Heart left ventricle (tissue), 16 donors: ENCODE data around the gene BICRAL. TPM values are rescaled to one million over a fixed set of nuclear protein-coding genes. Genes with fewer than 3 reads are reported as not detected.

Experiments used
- ATAC-seq, 4 donors: fragments of 200-7000 bp; cut with Tn5 transposase; one replicate each; pipeline ENCODE4 v1.9.1; 2020 to 2022; ENCODE audit warnings: moderate library complexity in 4 of 4, mild to moderate bottlenecking in 3 of 4, moderate number of reproducible peaks in 1 of 4
- DNase-seq, 5 donors: peaks; one replicate each; pipeline ENCODE4 v3.0.0-alpha.2; 2020
- H3K27ac ChIP-seq, 12 donors: fragments of 200-600 bp; sonication (generic) in 4 of 12; one replicate each; pipeline versions ENCODE4 v1.5.0 to v1.8.0; 2016 to 2022; ENCODE audit warnings: mild to moderate bottlenecking in 2 of 12
- H3K27me3 ChIP-seq, 9 donors: fragments of 200-600 bp; sonication (generic) in 2 of 9; one replicate each; pipeline versions ENCODE4 v1.5.1 to v1.8.0; 2016 to 2022; ENCODE audit warnings: mild to moderate bottlenecking in 3 of 9
- H3K36me3 ChIP-seq, 9 donors: fragments of 200-600 bp; sonication (generic) in 2 of 9; one replicate each; pipeline versions ENCODE4 v1.5.0 to v1.8.0; 2018 to 2022; ENCODE audit warnings: mild to moderate bottlenecking in 2 of 9
- H3K4me1 ChIP-seq, 12 donors: fragments of 200-600 bp; sonication (generic) in 4 of 12; one replicate each; pipeline versions ENCODE4 v1.5.0 to v1.8.0; 2016 to 2022; ENCODE audit warnings: mild to moderate bottlenecking in 3 of 12
- H3K4me3 ChIP-seq, 12 donors: fragments of 200-600 bp; sonication (generic) in 4 of 12; one replicate each; pipeline versions ENCODE4 v1.5.0 to v1.8.0; 2017 to 2022; ENCODE audit warnings: mild to moderate bottlenecking in 9 of 12, moderate library complexity in 4 of 12
- H3K9me3 ChIP-seq, 12 donors: fragments of 200-600 bp; sonication (generic) in 4 of 12; one replicate each; pipeline versions ENCODE4 v1.5.0 to v1.8.0; 2016 to 2022; ENCODE audit warnings: mild to moderate bottlenecking in 1 of 12
- POLR2A ChIP-seq, 2 donors: fragments of 450-650 bp; IDR thresholded peaks; one replicate each; pipeline ENCODE4 v1.6.1; 2017; ENCODE audit warnings: antibody characterized with exemption in 2 of 2, mild to moderate bottlenecking in 2 of 2, moderate library complexity in 2 of 2
- WGBS, 4 donors: extraction: QIAGEN DNeasy Blood & Tissue Kit in 2 of 4; methylation state at CpG; one replicate each; pipeline versions ENCODE4 v1.1.5 to v1.1.7; 2013 to 2018; 5-methylcytosine and 5-hydroxymethylcytosine counted together
- intact Hi-C, 10 donors: fragments of 100-400 bp; cut with DNase I; formaldehyde crosslinking; loops; one replicate each; pipeline versions ENCODE4 v1.11.1 to v1.14.2; 2022
- polyA plus RNA-seq, 2 donors: library from polyadenylated mRNA; stranded (reverse); fragments of 200-250 nt; gene quantifications; one replicate each; pipeline ENCODE4 v1.2.3, GENCODE V29; 2013
- total RNA-seq, 9 donors: library from RNA; depleted of rRNA in 2 of 9; stranded (reverse); fragments of >200 nt in 2 of 9; fragmentation: NEBNext Ultra II Directional in 3 of 9; extraction: Animal tissue kit (Norgen Biotek cat#: 25700) in 3 of 9; gene quantifications; one replicate each; pipeline versions ENCODE4 v1.1.0 to v1.2.4, GENCODE V29; 2016 to 2023
- TF ChIP-seq, protein P1 (sequence below), 12 donors: fragments of 200-600 bp; sonication (generic) in 4 of 12; IDR thresholded peaks; one replicate each; pipeline versions ENCODE4 v1.5.0 to v1.8.0; 2018 to 2022; ENCODE audit warnings: antibody characterized with exemption in 12 of 12, mild to moderate bottlenecking in 5 of 12
- donor health status: ischemic (EF 13 %, LVEDD 7.1; RV severe dilation, severe dysfunction).
- donor health status: healthy with polysubstance abuse.
- donor health status: DM: no; HTN: yes; CAD: no.
- donor health status: DM: no; HTN: no; CAD: no.
- donor health status: ischemic (EF 25% LVEDD 6.9; RV normal size, moderate dysfunction).
- donor health status: ischemic (EF 25% LVEDD 5.7; RV mildly dilated, moderate dysfunction).
- donor health status: healthy.
- donor health status: DM: yes; HTN: yes; CAD: no.
- donor health status: ischemic (EF 35%, LVEDD 5.7; RV mildly dilated, moderate dysfunction).
- donor health status: nonischemic (EF 11% LVEDD 7.7; RV severe dilation, severe dysfunction).
- donor health status: DM: yes; HTN: yes; CAD: no.
- donor health status: PGD.
- donor health status: ischemic (EF 29% LVEDD 5.4; RV normal size, mild dysfunction).
- donor health status: nonischemic (EF 23%, LVEDD 6.1; RV moderate dilation, normal function).

Gene BICRAL
- total and polyA plus RNA-seq, 11 donors, result 2.5 to 17.1 (median 11.7) TPM

- peaks cover 0 to 30% (median 17%) of the 10 kb centered on the region in 12 donors for H3K4me1 ChIP-seq
- H3K4me3 ChIP-seq, result peak overlapping the region in 9 of 12 donors; percentile 6 to 41 (median 15)
- peaks cover 0 to 45% (median 36%) of the 10 kb centered on the region in 9 donors for H3K36me3 ChIP-seq
- no peaks in the 10 kb centered on the region for H3K9me3 ChIP-seq
- ATAC-seq (no peak), DNase-seq (no peak)
- intact Hi-C loops, result loop anchor here in 3 of 10 donors (2.0 to 5.0 kb wide), 3 partner anchors 34 to 75 kb away; partner anchors contain the start of genes BICRAL (in 2 of the 3) and TBCC (in 1 of the 3)
- 54 to 84% (median 67%) methylated on average over 3 of the region's 3 CpGs for WGBS, 4 donors
- H3K27ac ChIP-seq, result peak overlapping the region; percentile 38 to 79 (median 59)
- no peaks in the 10 kb centered on the region for H3K27me3 ChIP-seq
- TF ChIP-seq, protein P1, sequence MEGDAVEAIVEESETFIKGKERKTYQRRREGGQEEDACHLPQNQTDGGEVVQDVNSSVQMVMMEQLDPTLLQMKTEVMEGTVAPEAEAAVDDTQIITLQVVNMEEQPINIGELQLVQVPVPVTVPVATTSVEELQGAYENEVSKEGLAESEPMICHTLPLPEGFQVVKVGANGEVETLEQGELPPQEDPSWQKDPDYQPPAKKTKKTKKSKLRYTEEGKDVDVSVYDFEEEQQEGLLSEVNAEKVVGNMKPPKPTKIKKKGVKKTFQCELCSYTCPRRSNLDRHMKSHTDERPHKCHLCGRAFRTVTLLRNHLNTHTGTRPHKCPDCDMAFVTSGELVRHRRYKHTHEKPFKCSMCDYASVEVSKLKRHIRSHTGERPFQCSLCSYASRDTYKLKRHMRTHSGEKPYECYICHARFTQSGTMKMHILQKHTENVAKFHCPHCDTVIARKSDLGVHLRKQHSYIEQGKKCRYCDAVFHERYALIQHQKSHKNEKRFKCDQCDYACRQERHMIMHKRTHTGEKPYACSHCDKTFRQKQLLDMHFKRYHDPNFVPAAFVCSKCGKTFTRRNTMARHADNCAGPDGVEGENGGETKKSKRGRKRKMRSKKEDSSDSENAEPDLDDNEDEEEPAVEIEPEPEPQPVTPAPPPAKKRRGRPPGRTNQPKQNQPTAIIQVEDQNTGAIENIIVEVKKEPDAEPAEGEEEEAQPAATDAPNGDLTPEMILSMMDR (IDR thresholded peaks at IDR 0.05), result no peak
Measured at GRCh38 chr6:42821341-42821668, 39.5 kb downstream of the BICRAL start.

DNA sequence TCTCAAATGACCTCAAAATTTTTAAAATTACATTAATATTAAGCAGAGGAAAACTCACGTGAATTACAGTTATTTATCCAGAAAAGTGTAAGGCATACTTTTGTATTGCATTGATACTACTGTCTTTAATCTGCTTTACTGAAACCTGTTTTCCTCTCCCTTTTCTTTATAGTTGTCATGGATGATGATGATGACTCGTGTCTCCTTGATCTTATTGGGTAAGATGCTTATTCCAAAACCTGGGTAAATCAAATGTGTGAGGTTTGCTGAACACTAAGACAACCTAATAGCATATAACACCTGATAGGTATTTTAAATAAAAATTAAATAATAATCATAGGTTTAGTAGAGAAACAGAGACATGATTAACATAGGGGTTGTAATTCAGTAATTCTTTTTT, 40.0 kb downstream of the BICRAL start:
- Histone ChIP-seq H3K36me3 (peaks cover 0 to 51% (median 41%) of the 10 kb centered on the region in 9 donors), H3K27me3 (no peaks in the 10 kb centered on the region), H3K27ac (peak overlapping the region in 5 of 12 donors; percentile 48 to 79 (median 66)), H3K9me3 (no peaks in the 10 kb centered on the region), H3K4me1 (peaks cover 0 to 30% (median 17%) of the 10 kb centered on the region in 12 donors), H3K4me3 (peak overlapping the region in 2 of 12 donors; percentile 39 to 41)
- no peak for DNase-seq
- no peak for ATAC-seq
- WGBS, 4 donors, result 75 to 88% (median 82%) methylated on average over 2 of the region's 2 CpGs
- intact Hi-C loops, result loop anchor here in 3 of 10 donors (2.0 to 5.0 kb wide), 3 partner anchors 35 to 75 kb away; partner anchors contain the start of genes BICRAL (in 2 of the 3) and TBCC (in 1 of the 3)
- TF ChIP-seq POLR2A (IDR thresholded peaks at IDR 0.05), result no peak
- TF ChIP-seq, protein P1 (IDR thresholded peaks at IDR 0.05), result no peak

- H3K36me3 ChIP-seq, result peaks cover 0 to 97% (median 82%) of the 10 kb centered on the region in 9 donors
- H3K27me3 ChIP-seq, result no peaks in the 10 kb centered on the region
- no peak overlapping the region for H3K4me3 ChIP-seq
- no peak for ATAC-seq
- no peaks in the 10 kb centered on the region for H3K4me1 ChIP-seq
- no peaks in the 10 kb centered on the region for H3K9me3 ChIP-seq
- DNase-seq, result no peak
- intact Hi-C loops, result no loop called here
- H3K27ac ChIP-seq, result no peak overlapping the region
- TF ChIP-seq, protein P1 (IDR thresholded peaks at IDR 0.05), result no peak
- no peak for TF ChIP-seq POLR2A (IDR thresholded peaks at IDR 0.05)
- WGBS, 4 donors, result 95 to 97% (median 96%) methylated on average over 5 to 8 of the region's 8 CpGs
Measured at GRCh38 chr6:42829561-42830092, 47.8 kb downstream of the BICRAL start.

- H3K27me3 ChIP-seq, result no peaks in the 10 kb centered on the region
- H3K36me3 ChIP-seq, result peaks cover 0 to 96% (median 79%) of the 10 kb centered on the region in 9 donors
- H3K9me3 ChIP-seq, result no peaks in the 10 kb centered on the region
- ATAC-seq, result no peak
- DNase-seq, result no peak
- TF ChIP-seq POLR2A (IDR thresholded peaks at IDR 0.05), result no peak
- TF ChIP-seq, protein P1 (IDR thresholded peaks at IDR 0.05), result no peak
- H3K27ac ChIP-seq, result no peak overlapping the region
- 88 to 97% (median 94%) methylated on average over 3 of the region's 3 CpGs for whole genome bisulfite sequencing, 4 donors
- intact Hi-C loops, result no loop called here
- H3K4me1 ChIP-seq, result no peaks in the 10 kb centered on the region
- no peak overlapping the region for H3K4me3 ChIP-seq
Measured at GRCh38 chr6:42831237-42831636, 49.4 kb downstream of the BICRAL start.
